Neural crest cell (in vitro differentiated cells): ENCODE data around the gene USP54. TPM values are rescaled to one million over a fixed set of nuclear protein-coding genes. Genes with fewer than 3 reads are reported as not detected.

Experiments used
- DNase-seq: peaks from one replicate; pipeline ENCODE4 v3.0.0; 2021; ENCODE audit warnings: low read depth, mixed read lengths, low spot score
- H3K27ac Mint-ChIP-seq: one replicate; pipeline ENCODE4 v1.8.0; 2021; ENCODE audit warnings: mild to moderate bottlenecking, mixed read lengths; ENCODE audit not compliant: unreplicated experiment
- H3K27me3 Mint-ChIP-seq: 2 replicates; pipeline ENCODE4 v1.8.0; 2021; ENCODE audit warnings: low read depth, mild to moderate bottlenecking, mixed read lengths
- H3K36me3 Mint-ChIP-seq: 2 replicates; pipeline ENCODE4 v1.8.0; 2021; ENCODE audit warnings: low read depth, mild to moderate bottlenecking, mixed read lengths
- H3K4me1 Mint-ChIP-seq: 2 replicates; pipeline ENCODE4 v1.8.0; 2021; ENCODE audit warnings: mixed read lengths
- H3K4me3 Mint-ChIP-seq: one replicate; pipeline ENCODE4 v1.8.0; 2021; ENCODE audit warnings: mild to moderate bottlenecking, mixed read lengths
- H3K9me3 Mint-ChIP-seq: 2 replicates; pipeline ENCODE4 v1.8.0; 2021; ENCODE audit warnings: mixed read lengths
- CTCF ChIP-seq: fragments of 200-600 bp; sonication (generic); conservative IDR thresholded peaks from 2 replicates; pipeline ENCODE4 v1.5.0; 2021; ENCODE audit warnings: antibody characterized with exemption, mild to moderate bottlenecking
- total RNA-seq: library from RNA; stranded (reverse); gene quantifications from 2 replicates; pipeline ENCODE4 v1.2.1, GENCODE V29; 2021

Gene USP54
- total RNA-seq, 1 donor from 2014 or later, result 64.8 TPM

DNA sequence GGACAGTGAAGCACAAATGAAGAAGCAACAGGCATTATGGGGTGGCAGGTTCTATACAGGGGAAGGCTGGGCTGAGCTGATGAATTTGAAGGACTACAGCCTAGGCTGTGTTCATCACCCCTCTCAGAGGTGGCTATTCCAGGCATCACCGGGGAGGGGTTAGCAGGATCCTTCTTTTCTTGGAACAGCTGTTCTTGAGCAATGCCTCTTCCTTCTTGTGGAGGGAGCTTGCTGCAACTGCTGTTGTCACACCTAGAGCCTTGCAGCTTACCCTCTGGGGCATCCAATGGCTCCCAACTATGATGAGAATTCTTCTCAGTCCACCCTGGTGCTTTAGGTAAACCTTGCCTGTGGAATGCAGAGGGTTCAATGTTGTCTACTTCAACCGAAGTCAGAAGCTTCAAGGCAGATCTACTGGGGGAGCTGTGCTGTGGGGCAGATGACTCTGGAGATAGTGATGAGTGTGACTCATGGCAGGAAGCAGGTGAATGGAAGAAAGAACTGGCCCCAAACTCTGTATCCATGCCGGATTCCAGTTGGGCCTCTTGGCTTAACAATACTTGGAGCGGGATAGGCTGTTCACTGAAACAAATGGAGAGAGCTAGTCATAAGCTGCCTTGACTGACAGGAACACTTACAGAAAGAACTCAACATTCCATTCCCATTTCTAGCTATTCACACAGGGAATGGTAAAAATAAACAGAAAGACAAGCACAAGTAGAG lies 73.8 kb downstream of the USP54 start:
- Mint-ChIP-seq H3K4me1 (no peaks in the 10 kb centered on the region), H3K4me3 (no peak overlapping the region), H3K27me3 (no peaks in the 10 kb centered on the region), H3K27ac (peak overlapping the region; percentile 57), H3K36me3 (peaks cover 10% of the 10 kb centered on the region), H3K9me3 (no peaks in the 10 kb centered on the region)
- no peak for DNase-seq
- TF ChIP-seq CTCF, result no peak

- Mint-ChIP-seq H3K4me3 (no peak overlapping the region), H3K27ac (no peak overlapping the region), H3K27me3 (no peaks in the 10 kb centered on the region), H3K36me3 (peaks cover 6% of the 10 kb centered on the region), H3K9me3 (no peaks in the 10 kb centered on the region), H3K4me1 (no peaks in the 10 kb centered on the region)
- DNase-seq, result no peak
- TF ChIP-seq CTCF, result no peak
Observed at GRCh38 chr10:73512207-73512743, 78.9 kb downstream of the USP54 start.

DNA sequence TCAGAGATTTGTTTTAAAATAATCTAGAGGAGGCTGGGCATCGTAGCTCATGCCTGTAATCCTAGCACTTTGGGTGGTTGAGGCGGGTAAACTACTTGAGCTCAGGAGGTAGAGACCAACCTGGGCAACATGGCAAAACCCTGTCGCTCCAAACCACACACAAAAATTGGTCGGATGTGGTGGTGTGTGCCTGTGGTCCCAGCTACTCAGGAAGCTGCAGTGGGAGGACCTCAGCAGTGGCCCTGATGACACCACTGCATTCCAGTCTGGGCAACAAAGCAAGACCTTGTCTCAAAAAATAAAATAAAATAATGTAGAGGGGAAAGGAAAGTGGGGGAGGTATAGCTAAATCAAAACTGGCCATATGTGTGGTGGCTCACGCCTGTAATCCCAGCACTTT lies 81.4 kb downstream of the USP54 start:
- Mint-ChIP-seq H3K4me1 (no peaks in the 10 kb centered on the region), H3K27me3 (no peaks in the 10 kb centered on the region), H3K9me3 (no peaks in the 10 kb centered on the region), H3K27ac (no peak overlapping the region), H3K36me3 (peaks cover 8% of the 10 kb centered on the region), H3K4me3 (no peak overlapping the region)
- DNase-seq, result no peak
- TF ChIP-seq CTCF, result no peak

GRCh38 chr10:73506491-73506890 lies 84.7 kb downstream of the USP54 start:
- no peak for TF ChIP-seq CTCF
- H3K36me3 Mint-ChIP-seq, result peaks cover 7% of the 10 kb centered on the region
- DNase-seq, result no peak
- no peaks in the 10 kb centered on the region for H3K9me3 Mint-ChIP-seq
- H3K4me1 Mint-ChIP-seq, result no peaks in the 10 kb centered on the region
- no peaks in the 10 kb centered on the region for H3K27me3 Mint-ChIP-seq
- H3K4me3 Mint-ChIP-seq, result no peak overlapping the region
- no peak overlapping the region for H3K27ac Mint-ChIP-seq

- H3K27me3 Mint-ChIP-seq, result no peaks in the 10 kb centered on the region
- no peaks in the 10 kb centered on the region for H3K4me1 Mint-ChIP-seq
- no peak overlapping the region for H3K4me3 Mint-ChIP-seq
- no peak overlapping the region for H3K27ac Mint-ChIP-seq
- TF ChIP-seq CTCF, result no peak
- no peak for DNase-seq
- no peaks in the 10 kb centered on the region for H3K9me3 Mint-ChIP-seq
- peaks cover 7% of the 10 kb centered on the region for H3K36me3 Mint-ChIP-seq
Observed at GRCh38 chr10:73506074-73506473, 85.1 kb downstream of the USP54 start.
